GM12891 (cell line): ENCODE results near the gene C1GALT1C1.

Source experiments
- POLR2A ChIP-seq: IDR thresholded peaks from 2 replicates; pipeline ENCODE4 v1.6.1; 2011; ENCODE audit warnings: low read depth, low read length, control low read depth
- TAF1 ChIP-seq: IDR thresholded peaks from 2 replicates; pipeline ENCODE4 v1.6.1; 2011; ENCODE audit warnings: low read depth, low read length, control low read depth

DNA sequence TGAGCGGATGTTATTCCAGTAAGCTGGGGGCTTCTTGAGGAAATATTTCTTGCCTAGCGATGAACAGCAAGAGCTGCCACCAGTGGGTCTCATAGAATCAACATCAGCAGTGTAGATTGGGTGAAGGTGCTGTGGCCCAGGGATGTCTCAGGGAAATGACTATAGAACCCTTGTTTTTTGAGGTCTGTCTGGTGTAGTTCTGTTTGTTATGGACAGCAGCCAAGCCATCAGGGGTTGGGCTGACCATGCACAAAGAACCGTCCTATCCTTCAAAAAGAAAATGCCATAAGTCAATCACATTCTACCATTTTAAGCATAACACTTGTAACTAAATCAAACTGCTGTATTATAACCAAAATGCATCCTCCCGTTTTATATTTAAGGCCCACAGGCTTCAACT lies 17.3 kb upstream of the C1GALT1C1 start:
- TF ChIP-seq POLR2A (no peak), TAF1 (no peak)
